ENCODE results near the gene SELP. TPM values are rescaled to one million over a fixed set of nuclear protein-coding genes. Genes with fewer than 3 reads are reported as not detected.

Gene SELP
- total RNA-seq, 2 experiments from 2014 or later: 0.70 to 0.97 TPM

GRCh38 chr1:169588112-169588511, 41.8 kb downstream of the SELP start:
- Mint-ChIP-seq H3K27me3 (no peaks in the 10 kb centered on the region), H3K9me3 (no peaks in the 10 kb centered on the region), H3K36me3 (peaks cover 3% of the 10 kb centered on the region), H3K4me1 (ENCODE audit: low read depth) (peaks cover 68% of the 10 kb centered on the region), H3K4me3 (no peak overlapping the region), H3K27ac (peak overlapping the region; percentile 85)
- ChIA-PET POLR2A (no interaction called here), CTCF (interaction anchor here (1.5 to 1.7 kb wide), 2 partner anchors 105 to 124 kb away, joined by 3 to 8 read pairs; no protein-coding TSS in a partner anchor)
- intact Hi-C loops (cut with micrococcal nuclease): loop anchor here (2.0 to 5.0 kb wide), 3 partner anchors 209 to 484 kb away; partner anchors contain the start of genes BLZF1 and KIFAP3
- no peak for DNase-seq

GRCh38 chr1:169586395-169587255, 43.3 kb downstream of the SELP start, which contains the start of gene F5:
F5 (minus strand) TSS chr1:169586481; CDS start chr1:169586386, 95 bp downstream.
- Mint-ChIP-seq H3K4me3 (peak within 1 kb of the TSS; percentile 96), H3K27me3 (no peaks in the 10 kb centered on the region), H3K4me1 (ENCODE audit: low read depth) (peaks cover 61% of the 10 kb centered on the region), H3K36me3 (peaks cover 9% of the 10 kb centered on the region), H3K9me3 (no peaks in the 10 kb centered on the region), H3K27ac (peak within 1 kb of the TSS; percentile 94)
- ChIA-PET CTCF (interaction anchor here (0.5 to 4.9 kb wide), 24 partner anchors 7 to 744 kb away, joined by 3 to 88 read pairs (median 5); partner anchors contain the start of genes METTL18 and NME7), POLR2A (interaction anchor here (0.8 to 2.6 kb wide), 8 partner anchors 9 to 307 kb away, joined by 3 to 27 read pairs (median 6); partner anchors contain the start of genes METTL18 and SCYL3)
- intact Hi-C loops (cut with micrococcal nuclease): loop anchor here (1.0 to 5.0 kb wide), 6 partner anchors 15 to 486 kb away; partner anchors contain the start of genes KIFAP3 and SELL
- DNase-seq: peak; percentile 90

- Mint-ChIP-seq H3K27me3 (no peaks in the 10 kb centered on the region), H3K9me3 (no peaks in the 10 kb centered on the region), H3K27ac (peak overlapping the region; percentile 94), H3K36me3 (peaks cover 9% of the 10 kb centered on the region), H3K4me3 (peak overlapping the region; percentile 96), H3K4me1 (ENCODE audit: low read depth) (peaks cover 58% of the 10 kb centered on the region)
- intact Hi-C loops (cut with micrococcal nuclease): loop anchor here (1.0 to 5.0 kb wide), 6 partner anchors 15 to 486 kb away; partner anchors contain the start of genes KIFAP3 and SELL
- DNase-seq: no peak
- ChIA-PET POLR2A (interaction anchor here (0.8 to 2.6 kb wide), 7 partner anchors 9 to 307 kb away, joined by 4 to 27 read pairs (median 6); partner anchors contain the start of genes METTL18 and SCYL3), CTCF (interaction anchor here (0.5 to 4.9 kb wide), 24 partner anchors 8 to 744 kb away, joined by 3 to 88 read pairs (median 5); partner anchors contain the start of genes METTL18 and NME7)
Observed at GRCh38 chr1:169586067-169586394, 43.9 kb downstream of the SELP start.

- Mint-ChIP-seq H3K9me3 (no peaks in the 10 kb centered on the region), H3K4me1 (ENCODE audit: low read depth) (peaks cover 57% of the 10 kb centered on the region), H3K36me3 (peaks cover 9% of the 10 kb centered on the region), H3K27ac (peak overlapping the region; percentile 94), H3K27me3 (no peaks in the 10 kb centered on the region), H3K4me3 (peak overlapping the region; percentile 96)
- ChIA-PET POLR2A (interaction anchor here (0.6 to 2.6 kb wide), 4 partner anchors 10 to 210 kb away, joined by 4 to 27 read pairs (median 6); partner anchors contain the start of gene METTL18), CTCF (interaction anchor here (0.7 to 4.9 kb wide), 6 partner anchors 9 to 128 kb away, joined by 3 to 88 read pairs (median 26); no protein-coding TSS in a partner anchor)
- no peak for DNase-seq
- intact Hi-C loops (cut with micrococcal nuclease): loop anchor here (1.0 to 5.0 kb wide), 4 partner anchors 9 to 487 kb away; partner anchors contain the start of gene KIFAP3
Observed at GRCh38 chr1:169585181-169585580, 44.7 kb downstream of the SELP start.

- ChIA-PET CTCF (interaction anchor here (1.3 to 4.9 kb wide), 5 partner anchors 11 to 129 kb away, joined by 3 to 88 read pairs (median 9); no protein-coding TSS in a partner anchor), POLR2A (interaction anchor here (1.3 to 2.6 kb wide), 4 partner anchors 11 to 120 kb away, joined by 4 to 27 read pairs (median 6); no protein-coding TSS in a partner anchor)
- DNase-seq: peak; percentile 40
Observed at GRCh38 chr1:169584483-169585144, 45.3 kb downstream of the SELP start.

GRCh38 chr1:169577981-169578738, 51.8 kb downstream of the SELP start:
- ChIA-PET POLR2A (interaction anchor here (0.6 kb wide), 1 partner anchor 217 kb away, joined by 4 read pairs; no protein-coding TSS in a partner anchor), CTCF (interaction anchor here (0.6 to 2.7 kb wide), 3 partner anchors 24 to 124 kb away, joined by 3 to 9 read pairs (median 3); no protein-coding TSS in a partner anchor)
- Mint-ChIP-seq H3K4me1 (ENCODE audit: low read depth) (peaks cover 8% of the 10 kb centered on the region), H3K27me3 (no peaks in the 10 kb centered on the region), H3K27ac (no peak overlapping the region), H3K4me3 (no peak overlapping the region), H3K9me3 (no peaks in the 10 kb centered on the region), H3K36me3 (peaks cover 28% of the 10 kb centered on the region)
- no peak for DNase-seq
- intact Hi-C loops (cut with micrococcal nuclease): no loop called here

More at GRCh38 chr1:169584483-169585144, 45.3 kb downstream of the SELP start:
- peak overlapping the region; percentile 96 for H3K4me3 Mint-ChIP-seq
- intact Hi-C loops (cut with micrococcal nuclease): loop anchor here (1.0 to 5.0 kb wide), 4 partner anchors 10 to 488 kb away; partner anchors contain the start of gene KIFAP3
- H3K36me3 Mint-ChIP-seq: peaks cover 9% of the 10 kb centered on the region
- no peaks in the 10 kb centered on the region for H3K27me3 Mint-ChIP-seq
- no peaks in the 10 kb centered on the region for H3K9me3 Mint-ChIP-seq
- peaks cover 52% of the 10 kb centered on the region for H3K4me1 Mint-ChIP-seq (ENCODE audit: low read depth)
- peak overlapping the region; percentile 90 for H3K27ac Mint-ChIP-seq

- intact Hi-C loops (cut with micrococcal nuclease): no loop called here
- no peaks in the 10 kb centered on the region for H3K9me3 Mint-ChIP-seq
- H3K27me3 Mint-ChIP-seq: no peaks in the 10 kb centered on the region
- DNase-seq: no peak
- peaks cover 29% of the 10 kb centered on the region for H3K36me3 Mint-ChIP-seq
- peaks cover 8% of the 10 kb centered on the region for H3K4me1 Mint-ChIP-seq (ENCODE audit: low read depth)
- CTCF ChIA-PET: interaction anchor here (1.1 to 1.2 kb wide), 2 partner anchors 9 to 135 kb away, joined by 3 read pairs; no protein-coding TSS in a partner anchor
- POLR2A ChIA-PET: no interaction called here
- no peak overlapping the region for H3K27ac Mint-ChIP-seq
- H3K4me3 Mint-ChIP-seq: no peak overlapping the region
Observed at GRCh38 chr1:169576935-169577331, 53.0 kb downstream of the SELP start.

GRCh38 chr1:169576241-169576934, 53.5 kb downstream of the SELP start:
- intact Hi-C loops (cut with micrococcal nuclease): no loop called here
- Mint-ChIP-seq H3K27me3 (no peaks in the 10 kb centered on the region), H3K9me3 (no peaks in the 10 kb centered on the region), H3K4me3 (no peak overlapping the region), H3K4me1 (ENCODE audit: low read depth) (peaks cover 12% of the 10 kb centered on the region), H3K27ac (peak overlapping the region; percentile 10), H3K36me3 (peaks cover 34% of the 10 kb centered on the region)
- ChIA-PET CTCF (interaction anchor here (1.1 to 1.2 kb wide), 2 partner anchors 9 to 136 kb away, joined by 3 read pairs; no protein-coding TSS in a partner anchor), POLR2A (no interaction called here)
- DNase-seq: no peak

GRCh38 chr1:169574336-169574735, 55.6 kb downstream of the SELP start:
- no peak for DNase-seq
- Mint-ChIP-seq H3K4me1 (ENCODE audit: low read depth) (peaks cover 12% of the 10 kb centered on the region), H3K9me3 (no peaks in the 10 kb centered on the region), H3K36me3 (peaks cover 45% of the 10 kb centered on the region), H3K27me3 (no peaks in the 10 kb centered on the region), H3K4me3 (no peak overlapping the region), H3K27ac (no peak overlapping the region)
- intact Hi-C loops (cut with micrococcal nuclease): no loop called here
- ChIA-PET POLR2A (no interaction called here), CTCF (no interaction called here)

GRCh38 chr1:169572187-169572586, 57.7 kb downstream of the SELP start:
- CTCF ChIA-PET: interaction anchor here (0.8 kb wide), 1 partner anchor 140 kb away, joined by 4 read pairs; no protein-coding TSS in a partner anchor
- POLR2A ChIA-PET: no interaction called here
- no peak for DNase-seq
- Mint-ChIP-seq H3K27ac (no peak overlapping the region), H3K4me1 (ENCODE audit: low read depth) (peaks cover 12% of the 10 kb centered on the region), H3K4me3 (no peak overlapping the region), H3K9me3 (no peaks in the 10 kb centered on the region), H3K27me3 (no peaks in the 10 kb centered on the region), H3K36me3 (peaks cover 42% of the 10 kb centered on the region)
- intact Hi-C loops (cut with micrococcal nuclease): no loop called here
